Panc1 (cell line): ENCODE data around the gene COL13A1. TPM values are rescaled to one million over a fixed set of nuclear protein-coding genes. Genes with fewer than 3 reads are reported as not detected.
A peak's percentile ranks its signal among the peaks of the same experiment; 100 is the strongest.

Source experiments
- ATAC-seq: fragments of 200-7000 bp; cut with Tn5 transposase; 2 replicates; pipeline ENCODE4 v1.9.1; 2020; ENCODE audit warnings: mild to moderate bottlenecking, moderate library complexity
- BruUV-seq: library from RNA; stranded (reverse); fragments of 400-500 nt; replicated peaks from 2 replicates; lab custom pipeline; 2021; lab: Mats Ljungman, UMichigan
- CTCF ChIA-PET: fragments of 300-600 bp; sonication (Branson Sonifier 250); formaldehyde crosslinking; loops from one replicate; lab custom pipeline; 2022; ENCODE audit warnings: antibody characterized with exemption; lab: Charles Lee
- POLR2A ChIA-PET: fragments of 300-600 bp; sonication (Branson Sonifier 250); formaldehyde crosslinking; loops from one replicate; lab custom pipeline; 2022; ENCODE audit warnings: antibody characterized with exemption; lab: Charles Lee
- DNase-seq: peaks from one replicate; pipeline ENCODE4 v3.0.0-alpha.2; 2010; ENCODE audit warnings: low read depth, low spot score
- H3K27ac ChIP-seq: 2 replicates; pipeline ENCODE4 v1.5.1; 2011; ENCODE audit warnings: mild to moderate bottlenecking, low read length, inconsistent platforms
- H3K27me3 ChIP-seq: fragments of 200-500 bp; sonication (Bioruptor generic); 2 replicates; pipeline ENCODE4 v1.6.0; 2014; ENCODE audit warnings: low read length, inconsistent platforms; ENCODE audit not compliant: control insufficient read depth, insufficient read depth
- H3K36me3 ChIP-seq: fragments of 200-500 bp; sonication (Bioruptor generic); 2 replicates; pipeline ENCODE4 v1.5.1; 2014; ENCODE audit warnings: inconsistent platforms, mild to moderate bottlenecking, low read length, moderate library complexity; ENCODE audit not compliant: control insufficient read depth, insufficient read depth
- H3K4me1 ChIP-seq: 2 replicates; pipeline ENCODE4 v1.5.1; 2011; ENCODE audit warnings: inconsistent platforms, mild to moderate bottlenecking, low read length, moderate library complexity; ENCODE audit not compliant: control insufficient read depth, insufficient read depth
- H3K4me3 ChIP-seq, 2 experiments: 2 replicates each; pipeline ENCODE4 v1.5.1; 2011 to 2012; ENCODE audit warnings: low read depth in 2 of 2, low read length in 2 of 2, mild to moderate bottlenecking in 2 of 2, inconsistent platforms in 1 of 2, moderate library complexity in 1 of 2
- H3K9me3 ChIP-seq: fragments of 200-500 bp; sonication (Bioruptor generic); 2 replicates; pipeline ENCODE4 v1.5.1; 2014; ENCODE audit warnings: low read depth, mild to moderate bottlenecking, inconsistent platforms, low read length, moderate library complexity; ENCODE audit not compliant: control insufficient read depth, insufficient read depth
- CTCF ChIP-seq: fragments of 450-650 bp; IDR thresholded peaks from 2 replicates; pipeline ENCODE4 v1.5.1; 2017; ENCODE audit warnings: mild to moderate bottlenecking
- POLR2AphosphoS5 ChIP-seq: IDR thresholded peaks from 2 replicates; pipeline ENCODE4 v1.6.1; 2012; ENCODE audit warnings: mild to moderate bottlenecking, low read depth, low read length, moderate library complexity
- REST ChIP-seq, 2 experiments: IDR thresholded peaks; 2 replicates each; pipeline ENCODE4 v1.6.1; 2011 to 2012; ENCODE audit warnings: low read depth in 2 of 2, control low read depth in 1 of 2, low read length in 1 of 2, mild to moderate bottlenecking in 1 of 2, moderate library complexity in 1 of 2; ENCODE audit not compliant: insufficient read depth in 1 of 2
- SIN3A ChIP-seq: IDR thresholded peaks from 2 replicates; pipeline ENCODE4 v1.6.1; 2012; ENCODE audit warnings: low read depth, mild to moderate bottlenecking, low read length, moderate library complexity, borderline replicate concordance; ENCODE audit not compliant: insufficient read depth
- TCF7L2 ChIP-seq: IDR thresholded peaks from 2 replicates; pipeline ENCODE4 v1.6.1; 2011; ENCODE audit warnings: mild to moderate bottlenecking, low read depth, low read length, inconsistent platforms
- in situ Hi-C: cut with HindIII; loops from 2 replicates; pipeline ENCODE4 v1.10.0; 2016; ENCODE audit warnings: low sequenced_read_pairs, low pct_unique_long_range_greater_than_20kb
- intact Hi-C: fragments of 100-400 bp; cut with micrococcal nuclease; formaldehyde crosslinking; loops from one replicate; pipeline ENCODE4 v1.10.0; 2022; ENCODE audit not compliant: unreplicated experiment
- total RNA-seq: library from RNA; stranded (reverse); gene quantifications from one replicate; pipeline ENCODE4 v1.2.1, GENCODE V29; 2021; ENCODE audit not compliant: unreplicated experiment

Gene COL13A1
- total RNA-seq, 1 experiment from 2014 or later: 1.0 TPM

- no peak for TF ChIP-seq POLR2AphosphoS5
- TF ChIP-seq CTCF: peak; percentile 95
- ATAC-seq (peak; percentile 81), DNase-seq (peak; percentile 33)
- Histone ChIP-seq H3K27me3 (no peaks in the 10 kb centered on the region), H3K27ac (no peak overlapping the region), H3K4me3 (no peak overlapping the region), H3K4me1 (no peaks in the 10 kb centered on the region), H3K9me3 (no peaks in the 10 kb centered on the region), H3K36me3 (no peaks in the 10 kb centered on the region)
- in situ Hi-C loops: no loop called here
- ChIA-PET POLR2A (interaction anchor here (0.6 kb wide), 1 partner anchor 263 kb away, joined by 3 read pairs; no protein-coding TSS in a partner anchor), CTCF (interaction anchor here (0.6 to 1.5 kb wide), 8 partner anchors 24 to 421 kb away, joined by 3 to 14 read pairs (median 4); no protein-coding TSS in a partner anchor)
- BruUV-seq: no TSS peak
- intact Hi-C loops: no loop called here
These were observed 156.3 kb downstream of the COL13A1 start for GRCh38 chr10:69957886-69958555.

- intact Hi-C loops: no loop called here
- CTCF ChIA-PET: interaction anchor here (0.6 to 1.5 kb wide), 8 partner anchors 24 to 421 kb away, joined by 3 to 14 read pairs (median 4); no protein-coding TSS in a partner anchor
These were observed 156.8 kb downstream of the COL13A1 start for GRCh38 chr10:69958556-69958902.

More at GRCh38 chr10:69958556-69958902, 156.8 kb downstream of the COL13A1 start:
- Histone ChIP-seq H3K36me3 (no peaks in the 10 kb centered on the region), H3K4me3 (no peak overlapping the region), H3K27me3 (no peaks in the 10 kb centered on the region), H3K9me3 (no peaks in the 10 kb centered on the region), H3K4me1 (no peaks in the 10 kb centered on the region), H3K27ac (no peak overlapping the region)
- in situ Hi-C loops: no loop called here
- POLR2A ChIA-PET: interaction anchor here (0.6 kb wide), 1 partner anchor 263 kb away, joined by 3 read pairs; no protein-coding TSS in a partner anchor
- no peak for TF ChIP-seq TCF7L2
- no peak for TF ChIP-seq REST (IDR thresholded peaks at IDR 0.05; ENCODE audit: insufficient read depth in 1 of 2, low read depth in 2 of 2, low read length in 1 of 2)
- TF ChIP-seq SIN3A: no peak
- peak; percentile 70 for TF ChIP-seq CTCF
- ATAC-seq (no peak), DNase-seq (no peak)
- BruUV-seq: no TSS peak
